IMR-90 (cell line): ENCODE data around the gene CRTC1. TPM values are rescaled to one million over a fixed set of nuclear protein-coding genes. Genes with fewer than 3 reads are reported as not detected.

Source experiments
- ATAC-seq: fragments of 200-7000 bp; cut with Tn5 transposase; 2 replicates; pipeline ENCODE4 v1.9.1; 2020; ENCODE audit warnings: low read depth, mild to moderate bottlenecking, moderate library complexity
- BruUV-seq: library from RNA; stranded (reverse); fragments of 400-500 nt; replicated peaks from 2 replicates; lab custom pipeline; 2021; lab: Mats Ljungman, UMichigan
- CTCF ChIA-PET: fragments of 300-600 bp; formaldehyde crosslinking; extraction: SDS; loops from one replicate; lab custom pipeline; 2021; ENCODE audit warnings: antibody characterized with exemption; lab: Yijun Ruan, JAX
- POLR2A ChIA-PET: fragments of 300-600 bp; sonication (Branson Sonifier 250); formaldehyde crosslinking; loops from one replicate; lab custom pipeline; 2022; ENCODE audit warnings: antibody characterized with exemption; ENCODE audit not compliant: unreplicated experiment; lab: Charles Lee
- DNase-seq: peaks from one replicate; pipeline ENCODE4 v3.0.0; 2013
- H2AFZ ChIP-seq: replicated peaks from 2 replicates; pipeline ENCODE3; 2013; ENCODE audit warnings: low read length, mild to moderate bottlenecking; ENCODE audit not compliant: poor library complexity
- H2AK5ac ChIP-seq: 2 replicates; pipeline ENCODE4 v1.6.1; 2013; ENCODE audit warnings: low read depth, low read length, inconsistent platforms
- H2AK9ac ChIP-seq: replicated peaks from 2 replicates; pipeline ENCODE3; 2013; ENCODE audit warnings: mild to moderate bottlenecking, low read depth, low read length, moderate library complexity; ENCODE audit not compliant: poor library complexity
- H2BK120ac ChIP-seq: 2 replicates; pipeline ENCODE4 v1.6.1; 2013; ENCODE audit warnings: low read depth, low read length, inconsistent platforms
- H2BK15ac ChIP-seq: 3 replicates; pipeline ENCODE4 v1.6.1; 2013; ENCODE audit warnings: low read depth, low read length, inconsistent platforms
- H2BK20ac ChIP-seq: 2 replicates; pipeline ENCODE4 v1.6.1; 2013; ENCODE audit warnings: low read depth, mild to moderate bottlenecking, inconsistent platforms, low read length, moderate library complexity
- H2BK5ac ChIP-seq: 2 replicates; pipeline ENCODE4 v1.6.1; 2013; ENCODE audit warnings: mild to moderate bottlenecking, low read depth, low read length, inconsistent platforms; ENCODE audit not compliant: poor library complexity, severe bottlenecking
- H3K14ac ChIP-seq: replicated peaks from 2 replicates; pipeline ENCODE4 v1.6.1; 2013; ENCODE audit warnings: low read depth, low read length, inconsistent platforms
- H3K18ac ChIP-seq: 2 replicates; pipeline ENCODE4 v1.6.1; 2013; ENCODE audit warnings: low read depth, low read length, control low read depth
- H3K23ac ChIP-seq: 2 replicates; pipeline ENCODE4 v1.6.1; 2013; ENCODE audit warnings: low read depth, low read length, inconsistent platforms
- H3K27ac ChIP-seq: 2 replicates; pipeline ENCODE4 v1.5.1; 2013; ENCODE audit warnings: mild to moderate bottlenecking, control low read depth, low read length; ENCODE audit not compliant: insufficient read depth
- H3K27me3 ChIP-seq: 2 replicates; pipeline ENCODE4 v1.6.1; 2013; ENCODE audit warnings: low read length; ENCODE audit not compliant: control insufficient read depth, insufficient read depth
- H3K36me3 ChIP-seq: 2 replicates; pipeline ENCODE4 v1.6.1; 2013; ENCODE audit warnings: low read length, mixed read lengths; ENCODE audit not compliant: control insufficient read depth, insufficient read depth
- H3K4ac ChIP-seq: 2 replicates; pipeline ENCODE4 v1.6.1; 2013; ENCODE audit warnings: low read depth, low read length, inconsistent platforms
- H3K4me1 ChIP-seq: 2 replicates; pipeline ENCODE4 v1.6.1; 2013; ENCODE audit warnings: low read length, mixed read lengths; ENCODE audit not compliant: control insufficient read depth, insufficient read depth
- H3K4me2 ChIP-seq: 2 replicates; pipeline ENCODE4 v1.6.1; 2013; ENCODE audit warnings: low read depth, mild to moderate bottlenecking, control low read depth, low read length, moderate library complexity
- H3K4me3 ChIP-seq: 2 replicates; pipeline ENCODE4 v1.5.1; 2013; ENCODE audit warnings: low read depth, mild to moderate bottlenecking, control low read depth, low read length, moderate library complexity; ENCODE audit not compliant: insufficient read depth
- H3K56ac ChIP-seq: 2 replicates; pipeline ENCODE4 v1.6.1; 2013; ENCODE audit warnings: low read length, inconsistent platforms; ENCODE audit not compliant: insufficient read depth; ENCODE audit errors: extremely low read depth
- H3K79me1 ChIP-seq, 2 experiments: 2 replicates each; pipeline ENCODE4 v1.6.1; 2013; ENCODE audit warnings: low read length in 2 of 2, inconsistent platforms in 1 of 2, low read depth in 1 of 2
- H3K9ac ChIP-seq: 2 replicates; pipeline ENCODE4 v1.6.1; 2013; ENCODE audit warnings: low read depth, low read length, control low read depth
- H3K9me1 ChIP-seq: 2 replicates; pipeline ENCODE4 v1.6.1; 2013; ENCODE audit warnings: low read length, inconsistent platforms; ENCODE audit not compliant: insufficient read depth
- H3K9me3 ChIP-seq: 2 replicates; pipeline ENCODE4 v1.6.1; 2013; ENCODE audit warnings: low read length; ENCODE audit not compliant: control insufficient read depth, insufficient read depth
- H4K20me1 ChIP-seq: 2 replicates; pipeline ENCODE4 v1.6.1; 2013; ENCODE audit warnings: low read length, inconsistent platforms; ENCODE audit not compliant: insufficient read depth
- H4K5ac ChIP-seq: 2 replicates; pipeline ENCODE4 v1.6.1; 2013; ENCODE audit warnings: mild to moderate bottlenecking, low read depth, low read length, control low read depth
- H4K8ac ChIP-seq, 2 experiments: 2 replicates each; pipeline ENCODE4 v1.6.1; 2013; ENCODE audit warnings: low read depth in 2 of 2, low read length in 2 of 2, control low read depth in 1 of 2, inconsistent platforms in 1 of 2
- H4K91ac ChIP-seq: 2 replicates; pipeline ENCODE4 v1.6.1; 2013; ENCODE audit warnings: low read depth, low read length, inconsistent platforms; ENCODE audit not compliant: insufficient read depth
- BHLHE40 ChIP-seq: fragments of 150-350 bp; IDR thresholded peaks from 2 replicates; pipeline ENCODE4 v1.6.1; 2016; ENCODE audit warnings: mild to moderate bottlenecking, low read depth, low read length
- CEBPB ChIP-seq: IDR thresholded peaks from 2 replicates; pipeline ENCODE4 v1.6.1; 2012; ENCODE audit warnings: low read depth, low read length, improper control_type of control experiment
- CHD1 ChIP-seq: IDR thresholded peaks from 2 replicates; pipeline ENCODE4 v1.6.1; 2012; ENCODE audit warnings: low read depth, low read length, improper control_type of control experiment
- CTCF ChIP-seq: conservative IDR thresholded peaks from 2 replicates; pipeline ENCODE4 v1.5.1; 2012; ENCODE audit warnings: mild to moderate bottlenecking, low read depth, low read length, improper control_type of control experiment
- ELK1 ChIP-seq: fragments of 150-350 bp; IDR thresholded peaks from 2 replicates; pipeline ENCODE4 v1.6.1; 2016; ENCODE audit warnings: low read depth, mild to moderate bottlenecking, low read length, moderate library complexity, borderline replicate concordance
- FOS ChIP-seq: fragments of 150-350 bp; IDR thresholded peaks from 2 replicates; pipeline ENCODE4 v1.6.1; 2016; ENCODE audit warnings: low read depth, low read length
- MAFK ChIP-seq: IDR thresholded peaks from 2 replicates; pipeline ENCODE4 v1.6.1; 2012; ENCODE audit warnings: low read depth, low read length, improper control_type of control experiment
- MAZ ChIP-seq: IDR thresholded peaks from 2 replicates; pipeline ENCODE4 v1.6.1; 2012; ENCODE audit warnings: low read depth, mild to moderate bottlenecking, low read length, improper control_type of control experiment, moderate library complexity, borderline replicate concordance
- MXI1 ChIP-seq: IDR thresholded peaks from 2 replicates; pipeline ENCODE4 v1.6.1; 2012; ENCODE audit warnings: low read depth, mild to moderate bottlenecking, low read length, moderate library complexity, borderline replicate concordance
- NFE2L2 ChIP-seq: fragments of 150-350 bp; IDR thresholded peaks from 2 replicates; pipeline ENCODE4 v1.6.1; 2016; ENCODE audit warnings: low read depth, mild to moderate bottlenecking, low read length
- POLR2A ChIP-seq: IDR thresholded peaks from 2 replicates; pipeline ENCODE4 v1.6.1; 2012; ENCODE audit warnings: mild to moderate bottlenecking, low read depth, low read length
- RAD21 ChIP-seq: IDR thresholded peaks from 2 replicates; pipeline ENCODE4 v1.6.1; 2012; ENCODE audit warnings: low read length, improper control_type of control experiment
- RCOR1 ChIP-seq: IDR thresholded peaks from 2 replicates; pipeline ENCODE4 v1.6.1; 2012; ENCODE audit warnings: mild to moderate bottlenecking, low read length, improper control_type of control experiment; ENCODE audit not compliant: insufficient replicate concordance
- RFX5 ChIP-seq: IDR thresholded peaks from 2 replicates; pipeline ENCODE4 v1.8.0; 2012; ENCODE audit warnings: low read depth, mild to moderate bottlenecking, low read length, moderate library complexity
- SMC3 ChIP-seq: fragments of 150-350 bp; IDR thresholded peaks from 2 replicates; pipeline ENCODE4 v1.6.1; 2016; ENCODE audit warnings: low read depth, mild to moderate bottlenecking, antibody characterized with exemption, low read length, moderate library complexity
- USF2 ChIP-seq: fragments of 150-350 bp; IDR thresholded peaks from 2 replicates; pipeline ENCODE4 v1.6.1; 2017; ENCODE audit warnings: mild to moderate bottlenecking, antibody characterized with exemption, low read length, low read depth
- WGBS, 2 experiments: methylation state at CpG; one replicate each; pipeline versions ENCODE4 v1.1.5 to v1.1.7; 2013; ENCODE audit warnings: missing lambda C conversion rate in 2 of 2; ENCODE audit not compliant: insufficient read length in 1 of 2; ENCODE audit errors: extremely low coverage in 2 of 2; 5-methylcytosine and 5-hydroxymethylcytosine counted together
- dilution Hi-C: fragments of 300-500 bp; cut with HindIII; formaldehyde crosslinking; loops from one replicate; pipeline ENCODE4 v1.14.3; 2018; ENCODE audit warnings: low sequenced_read_pairs; ENCODE audit not compliant: unreplicated experiment
- in situ Hi-C: fragments of 300-500 bp; cut with MboI; formaldehyde crosslinking; loops from 3 replicates; pipeline ENCODE4 v1.14.3; 2019; ENCODE audit warnings: low sequenced_read_pairs, inconsistent platforms, mixed read lengths
- intact Hi-C: fragments of 100-400 bp; cut with micrococcal nuclease; formaldehyde crosslinking; loops from 2 replicates; pipeline ENCODE4 v1.10.0; 2022
- polyA plus RNA-seq, 3 experiments: library from polyadenylated mRNA; depleted of rRNA; stranded (reverse); fragments of >200 nt; gene quantifications; 2 replicates each; pipeline ENCODE4 v1.2.3, GENCODE V29; 2012; ENCODE audit warnings: low replicate concordance in 1 of 3
- total RNA-seq: library from RNA; depleted of rRNA; stranded (reverse); fragments of >200 nt; gene quantifications from 2 replicates; pipeline ENCODE4 v1.2.3, GENCODE V29; 2012

Gene CRTC1
- total and polyA plus RNA-seq, 2 of the 4 experiments (the other 2 are of a cell fraction): 0.18 to 5.7 TPM

- dilution Hi-C loops: no loop called here
Measured at GRCh38 chr19:18716857-18717256, 33.4 kb downstream of the CRTC1 start.

More at GRCh38 chr19:18716857-18717256, 33.4 kb downstream of the CRTC1 start:
- H4K5ac ChIP-seq: no peak overlapping the region
- no peak overlapping the region for H4K8ac ChIP-seq
- H3K9me3 ChIP-seq: no peaks in the 10 kb centered on the region
- H3K56ac ChIP-seq: no peak overlapping the region
- no TSS peak for BruUV-seq
- H3K4me3 ChIP-seq: no peak overlapping the region
- WGBS, 2 experiments: 93% methylated on average over 4 of the region's 6 CpGs; no CpG with 5 or more reads in 1 of the 2 experiments
- no peak overlapping the region for H3K4me2 ChIP-seq
- peaks cover 2% of the 10 kb centered on the region; the same call in 1 of the 2 replicates for H3K36me3 ChIP-seq
- H2BK5ac ChIP-seq: no peak overlapping the region
- peak overlapping the region; percentile 63 for H2AK9ac ChIP-seq
- no peak overlapping the region for H3K18ac ChIP-seq
- CTCF ChIA-PET: no interaction called here
- H3K27me3 ChIP-seq: no peaks in the 10 kb centered on the region
- POLR2A ChIA-PET: no interaction called here
- H2AK5ac ChIP-seq: no peak overlapping the region
- H2BK15ac ChIP-seq: no peak overlapping the region
- H3K27ac ChIP-seq: no peak overlapping the region
- H2BK20ac ChIP-seq: no peak overlapping the region
- ATAC-seq: no peak
- H3K79me1 ChIP-seq: peaks cover 4 to 14% of the 10 kb centered on the region in 2 experiments; a peak in 2 of 4 replicates
- H4K20me1 ChIP-seq: peaks cover 31% of the 10 kb centered on the region
- no peak overlapping the region for H3K4ac ChIP-seq
- H4K91ac ChIP-seq: no peak overlapping the region
- no peak overlapping the region for H3K9ac ChIP-seq
- TF ChIP-seq RCOR1 (no peak), FOS (no peak), USF2 (no peak), BHLHE40 (no peak), SMC3 (no peak), RAD21 (no peak), CTCF (no peak), RFX5 (no peak), ELK1 (no peak), MAZ (no peak), MXI1 (no peak), POLR2A (no peak), CHD1 (no peak), CEBPB (no peak), MAFK (no peak), NFE2L2 (no peak)
- peaks cover 6% of the 10 kb centered on the region; the same call in 1 of the 2 replicates for H3K9me1 ChIP-seq
- in situ Hi-C loops: no loop called here
- intact Hi-C loops: no loop called here
- H3K14ac ChIP-seq: no peak overlapping the region
- no peak overlapping the region for H2AFZ ChIP-seq
- H3K23ac ChIP-seq: no peak overlapping the region
- H2BK120ac ChIP-seq: no peak overlapping the region
- no peak for DNase-seq
- peaks cover 4% of the 10 kb centered on the region; the same call in 1 of the 2 replicates for H3K4me1 ChIP-seq
